ENCODE results near the gene CAMTA1. TPM values are rescaled to one million over a fixed set of nuclear protein-coding genes. Genes with fewer than 3 reads are reported as not detected.

The CAMTA1 gene
- total RNA-seq, 1 experiment from 2014 or later, result 69.5 TPM

GRCh38 chr1:6957341-6957740, 172.1 kb downstream of the CAMTA1 start:
- H3K4me2 ChIP-seq (ENCODE audit: low read length), result no peak overlapping the region
- DNase-seq (ENCODE audit: low read depth, low spot score), result no peak
- H3K9me3 ChIP-seq (ENCODE audit: control insufficient read depth in 1 of 2, insufficient read depth in 1 of 2, low read depth in 1 of 2, low read length in 2 of 2), result no peaks in the 10 kb centered on the region
- ChIA-PET RAD21 (ENCODE audit: low non-redundant PET in 1 of 2, low total read pairs in 2 of 2, uncharacterized antibody in 2 of 2, unreplicated experiment in 2 of 2) (no interaction called here), CTCF (no interaction called here), POLR2A (no interaction called here)
- BruUV-seq (replicated peaks), result no TSS peak
- H3K36me3 ChIP-seq (ENCODE audit: control insufficient read depth in 1 of 2, insufficient read depth in 2 of 2, low read length in 2 of 2), result no peaks in the 10 kb centered on the region
- no peak overlapping the region for H2AFZ ChIP-seq (ENCODE audit: low read depth, low read length, poor library complexity, severe bottlenecking)
- H3K4me3 ChIP-seq (replicated peaks in 1 of 2; ENCODE audit: low read depth in 1 of 2, low read length in 2 of 2), result no peak overlapping the region
- H3K27me3 ChIP-seq (ENCODE audit: insufficient read depth, low read length), result no peaks in the 10 kb centered on the region
- H3K4me1 ChIP-seq (ENCODE audit: control insufficient read depth in 1 of 2, insufficient read depth in 2 of 2, low read length in 2 of 2), result peaks cover 19 to 30% of the 10 kb centered on the region in 2 experiments; a peak in 3 of 4 replicates
- no peaks in the 10 kb centered on the region for H3K9me2 ChIP-seq (ENCODE audit: insufficient read depth)
- intact Hi-C loops (cut with micrococcal nuclease), result no loop called here
- ATAC-seq, result no peak
- H3K79me2 ChIP-seq (ENCODE audit: insufficient read depth, low read length), result no peaks in the 10 kb centered on the region
- H3K9ac ChIP-seq (ENCODE audit: low read length), result no peak overlapping the region
- no peak for TF ChIP-seq TCF7L2 (IDR thresholded peaks at IDR 0.05; ENCODE audit: borderline replicate concordance, extremely low read depth, insufficient read depth, insufficient read length)
- TF ChIP-seq POLR2A (IDR thresholded peaks at IDR 0.05; ENCODE audit: borderline replicate concordance, extremely low read depth, insufficient read depth, insufficient read length), result no peak
- TF ChIP-seq CEBPB (IDR thresholded peaks at IDR 0.05; ENCODE audit: low read depth), result no peak
- TF ChIP-seq EZH2 (IDR thresholded peaks at IDR 0.05), result no peak
- no peak for TF ChIP-seq SP1 (IDR thresholded peaks at IDR 0.05; ENCODE audit: low read depth)
- TF ChIP-seq CTCF (IDR thresholded peaks at IDR 0.05 in 2 of 3, conservative IDR thresholded peaks at IDR 0.05 in 1 of 3; ENCODE audit: borderline replicate concordance in 1 of 3, insufficient read depth in 1 of 3, low read depth in 2 of 3, low read length in 2 of 3), result no peak
- TF ChIP-seq ATF3 (IDR thresholded peaks at IDR 0.05), result no peak
- TF ChIP-seq MAX (IDR thresholded peaks at IDR 0.05), result no peak
- TF ChIP-seq ZBTB33 (IDR thresholded peaks at IDR 0.05; ENCODE audit: extremely low read depth, insufficient replicate concordance, low read length), result no peak
- TF ChIP-seq POLR2AphosphoS5 (IDR thresholded peaks at IDR 0.05; ENCODE audit: low read depth, low read length), result no peak
- TF ChIP-seq ZFX (IDR thresholded peaks at IDR 0.05), result no peak
- no peak for TF ChIP-seq FOSL1 (IDR thresholded peaks at IDR 0.05; ENCODE audit: low read depth)
- no peak for TF ChIP-seq JUND (IDR thresholded peaks at IDR 0.05)
- no peak overlapping the region for H3K27ac ChIP-seq (ENCODE audit: low read depth, low read length)
- H4K20me1 ChIP-seq (ENCODE audit: insufficient read depth), result no peaks in the 10 kb centered on the region

Data from HCT116 (cell line).